Measurements from ENCODE around the gene VAV3. TPM values are rescaled to one million over a fixed set of nuclear protein-coding genes. Genes with fewer than 3 reads are reported as not detected.

The VAV3 gene
- total RNA-seq, 4 donors from 2014 or later: 44.1 to 123 (median 111) TPM

DNA sequence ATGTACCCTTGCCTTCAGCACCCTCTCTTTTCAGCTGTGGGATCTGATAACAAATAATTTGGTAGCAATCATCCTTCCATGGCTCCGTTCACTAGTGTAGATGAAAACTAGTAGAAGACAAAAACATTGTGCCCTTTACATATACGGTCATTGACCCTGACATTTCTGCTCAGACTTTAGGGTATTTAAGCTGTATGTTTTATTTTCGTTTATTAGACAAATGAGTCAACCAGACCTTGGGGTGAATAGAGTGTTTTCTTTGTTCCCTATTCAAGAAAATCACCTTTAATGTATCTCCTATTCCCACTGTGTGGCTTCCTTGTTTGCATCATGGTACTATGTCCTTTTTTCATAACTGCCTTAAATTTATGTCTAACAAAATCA, 187.3 kb downstream of the VAV3 start:
- Histone ChIP-seq H3K4me1 (no peaks in the 10 kb centered on the region), H3K9me3 (no peaks in the 10 kb centered on the region), H3K36me3 (no peaks in the 10 kb centered on the region), H3K27me3 (no peaks in the 10 kb centered on the region), H3K27ac (no peak overlapping the region), H3K4me3 (no peak overlapping the region)
- intact Hi-C loops (cut with DNase I; ENCODE audit: low total_unique reads) (no loop called here), in situ Hi-C loops (cut with MboI; ENCODE audit: low pct_ligation_motif_present in 1 of 4, low pct_unique_long_range_greater_than_20kb in 1 of 4, low sequenced_read_pairs in 3 of 4) (loop anchor here in 1 of 4 donors (5.0 kb wide), 1 partner anchor 350 kb away; no protein-coding TSS in a partner anchor)
- no peak for DNase-seq
- 81% methylated on average over 3 of the region's 3 CpGs for WGBS, 2 donors (ENCODE audit: low coverage in 1 of 2)
- TF ChIP-seq CTCF (IDR thresholded peaks at IDR 0.05) (no peak), POLR2A (IDR thresholded peaks at IDR 0.05) (no peak), POLR2AphosphoS5 (IDR thresholded peaks at IDR 0.05) (no peak), EP300 (IDR thresholded peaks at IDR 0.05; ENCODE audit: low read depth) (no peak)

GRCh38 chr1:107776900-107777663, 187.9 kb downstream of the VAV3 start:
- Histone ChIP-seq H3K36me3 (no peaks in the 10 kb centered on the region), H3K27ac (no peak overlapping the region), H3K27me3 (no peaks in the 10 kb centered on the region), H3K4me3 (no peak overlapping the region), H3K4me1 (no peaks in the 10 kb centered on the region), H3K9me3 (no peaks in the 10 kb centered on the region)
- intact Hi-C loops (cut with DNase I; ENCODE audit: low total_unique reads): no loop called here
- in situ Hi-C loops (cut with MboI; ENCODE audit: low pct_ligation_motif_present in 1 of 4, low pct_unique_long_range_greater_than_20kb in 1 of 4, low sequenced_read_pairs in 3 of 4): loop anchor here in 1 of 4 donors (5.0 kb wide), 1 partner anchor 350 kb away; no protein-coding TSS in a partner anchor
- 54 to 62% methylated on average over 3 to 4 of the region's 4 CpGs for WGBS, 2 donors (ENCODE audit: low coverage in 1 of 2)
- TF ChIP-seq EP300 (IDR thresholded peaks at IDR 0.05; ENCODE audit: low read depth): no peak
- TF ChIP-seq CTCF (IDR thresholded peaks at IDR 0.05): no peak
- TF ChIP-seq POLR2A (IDR thresholded peaks at IDR 0.05): no peak
- no peak for TF ChIP-seq POLR2AphosphoS5 (IDR thresholded peaks at IDR 0.05)
- DNase-seq: no peak

GRCh38 chr1:107771377-107771776, 193.6 kb downstream of the VAV3 start:
- DNase-seq: no peak
- Histone ChIP-seq H3K36me3 (no peaks in the 10 kb centered on the region), H3K27me3 (no peaks in the 10 kb centered on the region), H3K27ac (no peak overlapping the region), H3K4me3 (no peak overlapping the region), H3K9me3 (no peaks in the 10 kb centered on the region), H3K4me1 (no peaks in the 10 kb centered on the region)
- in situ Hi-C loops (cut with MboI; ENCODE audit: low pct_ligation_motif_present in 1 of 4, low pct_unique_long_range_greater_than_20kb in 1 of 4, low sequenced_read_pairs in 3 of 4): loop anchor here in 2 of 4 donors (25.0 kb wide), 2 partner anchors 334 to 484 kb away; no protein-coding TSS in a partner anchor
- intact Hi-C loops (cut with DNase I; ENCODE audit: low total_unique reads): no loop called here
- WGBS, 2 donors (ENCODE audit: low coverage in 1 of 2): 91 to 94% methylated on average over 12 to 13 of the region's 13 CpGs
- TF ChIP-seq EP300 (IDR thresholded peaks at IDR 0.05; ENCODE audit: low read depth) (no peak), CTCF (IDR thresholded peaks at IDR 0.05) (no peak), POLR2A (IDR thresholded peaks at IDR 0.05) (no peak), POLR2AphosphoS5 (IDR thresholded peaks at IDR 0.05) (no peak)

DNA sequence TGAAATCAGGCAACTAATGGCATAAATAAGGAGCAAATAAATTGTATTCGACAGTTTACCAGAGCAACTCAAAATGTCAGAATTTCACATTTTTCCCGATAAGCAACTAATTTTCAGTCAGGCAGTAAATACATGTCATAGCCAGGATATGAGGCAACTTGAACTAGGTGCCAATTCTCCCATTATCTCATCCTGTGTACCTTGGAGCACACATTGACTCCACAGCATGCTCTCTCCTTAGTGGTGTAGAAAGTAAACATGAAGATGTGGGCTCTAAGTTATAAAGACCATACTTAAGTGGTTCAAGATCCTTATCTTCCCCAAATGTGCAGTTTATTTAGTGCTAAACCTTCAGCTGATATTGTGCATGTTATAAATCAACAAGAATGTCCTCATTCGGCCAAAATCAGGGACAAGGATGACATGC, 197.8 kb downstream of the VAV3 start:
- in situ Hi-C loops (cut with MboI; ENCODE audit: low pct_ligation_motif_present in 1 of 4, low pct_unique_long_range_greater_than_20kb in 1 of 4, low sequenced_read_pairs in 3 of 4) (loop anchor here in 2 of 4 donors (25.0 kb wide), 2 partner anchors 330 to 480 kb away; no protein-coding TSS in a partner anchor), intact Hi-C loops (cut with DNase I; ENCODE audit: low total_unique reads) (no loop called here)
- Histone ChIP-seq H3K4me1 (no peaks in the 10 kb centered on the region), H3K27ac (no peak overlapping the region), H3K36me3 (no peaks in the 10 kb centered on the region), H3K4me3 (no peak overlapping the region), H3K27me3 (no peaks in the 10 kb centered on the region), H3K9me3 (no peaks in the 10 kb centered on the region)
- WGBS, 2 donors (ENCODE audit: low coverage in 1 of 2): 66 to 67% methylated on average over 3 of the region's 3 CpGs
- no peak for DNase-seq
- TF ChIP-seq CTCF (IDR thresholded peaks at IDR 0.05): no peak
- TF ChIP-seq POLR2A (IDR thresholded peaks at IDR 0.05): no peak
- TF ChIP-seq POLR2AphosphoS5 (IDR thresholded peaks at IDR 0.05): no peak
- TF ChIP-seq EP300 (IDR thresholded peaks at IDR 0.05; ENCODE audit: low read depth): no peak

Data from transverse colon (tissue), 4 donors.